NCI-H187 treated with DMSO at 0.1 percent for 48 hours (cell line): ENCODE data around the gene CEP112.

Experiments used
- DNase-seq: peaks from one replicate; lab custom pipeline; 2025; lab: John Stamatoyannopoulos, UW

The CEP112 gene

GRCh38 chr17:65730711-65731169 is 461.2 kb downstream of the CEP112 start:
- no peak for DNase-seq

DNA sequence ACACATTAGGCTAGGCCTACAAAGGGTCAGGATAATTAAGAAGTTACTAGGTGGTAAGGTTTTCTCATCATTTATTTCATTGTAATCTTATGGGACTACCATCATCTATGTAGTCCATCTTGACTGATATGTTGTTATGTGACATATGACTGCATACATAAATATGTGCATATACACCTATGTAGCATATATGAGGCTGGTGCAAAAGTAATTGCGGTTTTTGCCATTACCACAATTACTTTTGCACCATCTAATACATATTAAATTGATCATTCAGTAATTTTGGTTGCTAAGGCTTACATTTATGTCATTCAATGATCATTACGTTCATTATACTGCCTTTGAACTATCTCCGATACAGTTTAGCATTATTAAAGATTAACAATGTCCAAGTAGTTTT is 462.7 kb downstream of the CEP112 start:
- DNase-seq, result no peak

- DNase-seq, result no peak
These were observed 464.1 kb downstream of the CEP112 start for GRCh38 chr17:65727832-65728231.

DNA sequence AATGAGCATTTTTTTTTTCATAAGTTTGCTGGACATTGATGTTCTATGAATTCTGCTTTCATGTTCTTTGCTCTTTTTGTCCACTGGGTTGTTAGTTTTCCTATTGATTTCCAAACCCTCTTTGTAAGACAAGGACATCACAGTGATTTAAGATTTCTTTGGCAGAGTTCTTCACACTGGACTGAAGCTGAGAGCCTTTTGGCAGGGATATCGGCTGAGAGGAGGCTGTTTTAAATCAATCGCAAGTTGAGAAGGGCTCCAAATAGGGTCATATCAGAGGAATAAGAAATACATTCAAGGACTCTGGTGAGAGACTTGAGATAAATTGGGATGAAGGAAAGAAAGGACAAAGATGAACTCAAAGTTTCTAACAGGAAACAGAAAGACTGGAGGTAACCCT is 464.7 kb downstream of the CEP112 start:
- DNase-seq, result no peak

DNA sequence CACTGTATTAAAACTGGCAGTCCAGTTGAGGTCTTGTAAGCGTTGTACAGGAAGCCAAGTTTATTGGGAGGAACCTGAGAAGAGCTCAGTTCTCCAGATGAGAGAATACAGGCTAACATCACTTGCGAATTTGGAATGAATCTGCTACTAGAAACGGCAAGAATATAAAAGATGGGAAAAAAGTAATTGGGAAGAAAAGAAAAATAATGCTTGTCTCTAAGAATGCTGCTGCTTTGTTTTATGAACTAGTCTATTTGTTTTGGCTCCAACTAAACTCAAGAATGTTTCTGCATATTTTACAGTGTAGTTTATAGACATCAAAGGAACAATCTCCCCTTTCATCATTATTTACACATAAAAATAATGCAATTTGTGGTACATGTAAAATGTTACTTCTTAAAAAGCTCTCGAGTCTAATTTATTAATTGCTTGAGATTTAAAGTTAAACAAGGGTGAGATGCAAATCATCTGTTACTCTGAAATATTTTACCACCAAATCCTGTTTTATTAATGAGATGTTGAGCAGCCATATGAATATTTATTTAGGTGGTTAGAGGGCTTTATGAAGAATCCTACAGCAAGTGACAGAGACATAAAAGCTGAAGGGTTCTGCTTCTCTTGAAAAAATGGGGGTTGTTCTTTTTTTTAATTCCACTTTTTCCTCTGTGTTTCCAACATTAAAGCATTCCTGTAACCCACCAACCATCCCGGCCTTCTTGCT is 468.3 kb downstream of the CEP112 start:
- DNase-seq, result no peak

- no peak for DNase-seq
These were observed 473.3 kb downstream of the CEP112 start for GRCh38 chr17:65718601-65719000.

DNA sequence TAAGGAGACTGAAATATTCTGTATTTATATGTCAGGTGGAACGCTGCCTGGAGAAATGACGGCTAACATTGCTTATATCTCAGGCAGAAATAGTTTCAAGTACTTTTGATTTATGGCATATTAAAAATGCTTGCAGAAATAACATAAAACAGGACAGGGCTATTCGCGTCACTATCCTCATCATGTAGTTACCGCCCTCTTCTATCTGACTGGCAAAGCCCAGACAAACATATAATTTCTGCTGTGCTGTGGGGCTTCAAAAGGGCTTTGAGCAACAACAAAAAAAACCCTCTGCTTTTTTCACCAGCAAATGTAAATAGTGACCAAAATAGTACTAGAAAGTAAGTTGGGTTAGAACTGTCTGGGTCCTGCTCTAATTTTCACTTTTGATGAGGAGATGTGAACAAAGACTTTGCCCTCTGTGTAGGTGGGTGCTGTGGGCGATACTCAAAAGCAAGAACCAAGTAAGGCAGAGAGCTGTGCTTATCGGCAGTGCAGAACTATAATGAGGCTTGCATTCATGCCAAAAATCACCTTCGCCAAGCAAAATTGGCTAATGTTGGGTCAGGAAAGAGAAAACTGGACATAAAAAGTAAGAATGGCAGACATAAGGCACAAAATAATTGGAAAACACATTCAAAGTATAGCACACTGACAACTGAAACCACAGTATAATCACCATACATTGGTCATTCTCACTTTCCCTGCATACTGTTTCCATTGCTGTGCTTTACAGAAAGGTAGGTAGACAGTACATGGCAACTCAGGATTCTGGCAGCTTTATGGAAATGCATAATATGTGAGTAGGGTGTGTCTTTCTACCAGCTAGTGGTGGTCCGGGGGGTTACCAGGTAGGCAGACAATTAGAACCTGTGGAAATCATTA is 479.3 kb downstream of the CEP112 start:
- DNase-seq, result no peak

DNA sequence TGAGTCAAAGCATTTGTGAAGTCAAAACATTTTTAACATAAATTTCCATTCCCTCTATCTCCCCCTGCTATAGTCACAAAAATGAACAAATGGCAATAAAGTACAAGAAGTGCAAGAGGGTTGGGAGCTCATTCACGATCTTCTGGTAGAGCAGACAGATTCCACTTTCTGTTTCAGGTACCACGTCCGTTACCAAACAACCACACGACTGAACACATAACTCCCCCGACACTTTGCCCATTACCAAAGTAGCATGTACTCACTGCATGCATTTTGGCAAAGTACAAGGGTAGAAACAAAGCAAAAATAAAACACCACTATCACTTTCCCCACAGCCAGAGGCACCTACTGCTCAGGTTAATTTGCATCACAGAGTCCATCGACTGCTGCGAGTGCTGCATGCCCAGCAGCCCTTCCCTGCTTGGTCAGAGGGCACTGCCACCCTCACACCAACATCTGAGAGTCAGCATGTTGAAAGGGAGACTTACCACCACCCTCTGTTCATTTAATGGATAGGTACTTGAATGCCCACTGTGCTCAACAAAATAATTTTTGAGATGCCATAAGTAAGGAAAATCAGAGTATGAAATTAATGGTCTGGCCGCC is 480.2 kb downstream of the CEP112 start:
- no peak for DNase-seq

GRCh38 chr17:65707780-65708179 is 484.2 kb downstream of the CEP112 start:
- DNase-seq, result no peak

- DNase-seq, result no peak
These were observed 487.2 kb downstream of the CEP112 start for GRCh38 chr17:65704731-65705130.

DNA sequence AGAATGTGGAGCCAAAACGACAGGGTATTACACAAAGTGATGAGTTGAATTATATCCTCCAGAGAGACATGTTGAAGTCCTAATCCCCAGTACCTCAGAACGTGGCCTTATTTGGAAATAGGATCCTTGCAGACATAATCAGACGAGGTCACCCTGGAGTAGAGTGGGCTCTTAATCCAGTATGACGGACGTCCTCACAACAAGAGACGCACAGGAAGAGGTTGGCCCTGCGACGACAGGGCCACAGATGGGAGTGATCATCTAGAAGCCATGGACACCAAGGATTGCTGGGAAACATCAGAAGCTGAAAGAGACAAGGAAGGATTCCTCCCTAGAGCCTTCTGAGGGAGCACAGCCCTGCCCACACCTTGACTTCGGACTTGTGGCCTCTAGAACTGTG is 488.0 kb downstream of the CEP112 start:
- DNase-seq, result no peak

GRCh38 chr17:65699459-65699858 is 492.5 kb downstream of the CEP112 start:
- no peak for DNase-seq

GRCh38 chr17:65698381-65699061 is 493.4 kb downstream of the CEP112 start:
- no peak for DNase-seq

DNA sequence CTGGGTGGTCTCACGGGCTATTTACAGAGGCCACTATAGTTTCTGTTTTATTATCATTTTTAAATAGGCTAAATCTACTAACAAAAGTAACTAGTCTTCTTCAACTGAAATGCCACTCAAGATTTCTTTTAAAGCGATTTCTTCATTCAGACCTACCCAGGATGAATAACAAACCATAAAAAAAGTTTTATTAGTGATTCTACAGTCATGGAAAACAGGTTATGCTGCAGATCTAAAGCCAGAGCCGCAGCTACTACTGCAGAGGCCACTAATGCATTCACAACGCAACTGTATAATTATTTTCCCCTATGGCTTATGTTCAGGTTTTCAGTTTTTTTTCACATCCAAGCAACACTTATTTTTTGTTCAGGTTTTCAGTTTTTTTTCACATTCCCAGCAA is 494.3 kb downstream of the CEP112 start:
- DNase-seq, result no peak

GRCh38 chr17:65696739-65697394 is 495.1 kb downstream of the CEP112 start:
- DNase-seq, result no peak

DNA sequence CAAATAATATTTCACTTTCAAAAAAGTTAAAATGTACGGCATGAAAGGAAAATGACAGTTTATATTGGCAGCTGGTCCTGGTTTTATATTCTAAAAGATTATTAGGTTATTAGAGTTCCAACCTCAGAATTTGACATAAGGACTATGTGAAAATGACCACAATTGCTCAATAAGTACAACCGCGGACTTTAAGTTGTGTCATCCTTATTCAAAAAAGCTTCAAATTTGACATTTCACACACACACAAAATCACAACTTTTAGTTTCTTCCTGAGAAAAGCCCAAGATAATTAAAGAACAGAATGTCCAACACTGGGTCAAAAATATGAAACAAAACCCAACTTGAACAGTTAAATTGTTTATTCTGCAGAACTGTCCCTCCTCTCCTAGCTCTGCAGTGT is 497.3 kb downstream of the CEP112 start:
- DNase-seq, result no peak

GRCh38 chr17:65690626-65691310 is 501.2 kb downstream of the CEP112 start:
- DNase-seq, result no peak

DNA sequence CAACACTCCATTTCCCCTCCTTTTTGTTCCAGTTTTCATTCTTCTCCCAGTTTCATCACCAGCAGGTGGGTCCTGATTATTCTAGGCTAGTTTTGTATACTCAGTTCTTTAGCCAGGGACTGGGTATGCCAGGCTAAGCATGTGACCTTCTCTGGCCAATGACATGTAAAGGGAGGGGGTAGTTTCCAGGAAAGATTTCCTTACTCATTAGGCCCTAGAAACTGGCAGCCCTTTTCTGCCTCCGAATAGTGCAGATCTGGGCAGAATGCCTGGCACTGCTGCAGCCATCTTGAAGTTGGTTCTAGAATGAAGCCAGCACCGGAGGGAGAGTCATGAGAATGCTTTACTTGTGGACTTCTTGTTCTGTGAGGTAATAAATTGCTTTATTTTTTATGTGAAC is 503.6 kb downstream of the CEP112 start:
- DNase-seq, result no peak

GRCh38 chr17:65685110-65685509 is 506.8 kb downstream of the CEP112 start:
- DNase-seq, result no peak

GRCh38 chr17:65684631-65685030 is 507.3 kb downstream of the CEP112 start:
- DNase-seq, result no peak

DNA sequence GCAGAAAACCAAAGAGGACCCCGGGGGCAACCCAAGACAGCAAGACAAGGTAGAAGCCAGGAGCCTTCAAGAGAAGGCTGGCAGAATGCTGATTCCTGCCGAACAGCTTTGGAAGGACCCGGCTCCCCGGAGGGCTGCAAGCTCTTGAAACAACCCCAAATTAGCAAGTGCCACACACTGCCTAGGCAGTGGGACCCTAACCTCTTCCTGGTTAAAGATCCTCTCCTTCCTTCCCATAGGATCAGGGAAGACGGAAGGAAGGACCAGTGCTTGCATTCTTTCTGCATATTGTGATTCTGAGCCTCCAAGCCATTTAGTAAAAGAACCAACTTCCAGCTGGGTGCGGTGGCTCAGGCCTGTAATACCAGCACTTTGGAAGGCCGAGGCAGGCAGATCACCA is 508.5 kb downstream of the CEP112 start:
- DNase-seq, result no peak
